IMR-90 (cell line): ENCODE results near the gene ANXA2. TPM values are rescaled to one million over a fixed set of nuclear protein-coding genes. Genes with fewer than 3 reads are reported as not detected.
A peak's percentile ranks its signal among the peaks of the same experiment; 100 is the strongest.

ENCODE experiments used
- ATAC-seq: fragments of 200-7000 bp; cut with Tn5 transposase; 2 replicates; pipeline ENCODE4 v1.9.1; 2020; ENCODE audit warnings: low read depth, mild to moderate bottlenecking, moderate library complexity
- BruUV-seq: library from RNA; stranded (reverse); fragments of 400-500 nt; replicated peaks from 2 replicates; lab custom pipeline; 2021; lab: Mats Ljungman, UMichigan
- CTCF ChIA-PET: fragments of 300-600 bp; formaldehyde crosslinking; extraction: SDS; loops from one replicate; lab custom pipeline; 2021; ENCODE audit warnings: antibody characterized with exemption; lab: Yijun Ruan, JAX
- POLR2A ChIA-PET: fragments of 300-600 bp; sonication (Branson Sonifier 250); formaldehyde crosslinking; loops from one replicate; lab custom pipeline; 2022; ENCODE audit warnings: antibody characterized with exemption; ENCODE audit not compliant: unreplicated experiment; lab: Charles Lee
- DNase-seq: peaks from one replicate; pipeline ENCODE4 v3.0.0; 2013
- H2AFZ ChIP-seq: replicated peaks from 2 replicates; pipeline ENCODE3; 2013; ENCODE audit warnings: low read length, mild to moderate bottlenecking; ENCODE audit not compliant: poor library complexity
- H2AK5ac ChIP-seq: 2 replicates; pipeline ENCODE4 v1.6.1; 2013; ENCODE audit warnings: low read depth, low read length, inconsistent platforms
- H2AK9ac ChIP-seq: replicated peaks from 2 replicates; pipeline ENCODE3; 2013; ENCODE audit warnings: mild to moderate bottlenecking, low read depth, low read length, moderate library complexity; ENCODE audit not compliant: poor library complexity
- H2BK120ac ChIP-seq: 2 replicates; pipeline ENCODE4 v1.6.1; 2013; ENCODE audit warnings: low read depth, low read length, inconsistent platforms
- H2BK15ac ChIP-seq: 3 replicates; pipeline ENCODE4 v1.6.1; 2013; ENCODE audit warnings: low read depth, low read length, inconsistent platforms
- H2BK20ac ChIP-seq: 2 replicates; pipeline ENCODE4 v1.6.1; 2013; ENCODE audit warnings: low read depth, mild to moderate bottlenecking, inconsistent platforms, low read length, moderate library complexity
- H2BK5ac ChIP-seq: 2 replicates; pipeline ENCODE4 v1.6.1; 2013; ENCODE audit warnings: mild to moderate bottlenecking, low read depth, low read length, inconsistent platforms; ENCODE audit not compliant: poor library complexity, severe bottlenecking
- H3K14ac ChIP-seq: replicated peaks from 2 replicates; pipeline ENCODE4 v1.6.1; 2013; ENCODE audit warnings: low read depth, low read length, inconsistent platforms
- H3K18ac ChIP-seq: 2 replicates; pipeline ENCODE4 v1.6.1; 2013; ENCODE audit warnings: low read depth, low read length, control low read depth
- H3K23ac ChIP-seq: 2 replicates; pipeline ENCODE4 v1.6.1; 2013; ENCODE audit warnings: low read depth, low read length, inconsistent platforms
- H3K27ac ChIP-seq: 2 replicates; pipeline ENCODE4 v1.5.1; 2013; ENCODE audit warnings: mild to moderate bottlenecking, control low read depth, low read length; ENCODE audit not compliant: insufficient read depth
- H3K27me3 ChIP-seq: 2 replicates; pipeline ENCODE4 v1.6.1; 2013; ENCODE audit warnings: low read length; ENCODE audit not compliant: control insufficient read depth, insufficient read depth
- H3K36me3 ChIP-seq: 2 replicates; pipeline ENCODE4 v1.6.1; 2013; ENCODE audit warnings: low read length, mixed read lengths; ENCODE audit not compliant: control insufficient read depth, insufficient read depth
- H3K4ac ChIP-seq: 2 replicates; pipeline ENCODE4 v1.6.1; 2013; ENCODE audit warnings: low read depth, low read length, inconsistent platforms
- H3K4me1 ChIP-seq: 2 replicates; pipeline ENCODE4 v1.6.1; 2013; ENCODE audit warnings: low read length, mixed read lengths; ENCODE audit not compliant: control insufficient read depth, insufficient read depth
- H3K4me2 ChIP-seq: 2 replicates; pipeline ENCODE4 v1.6.1; 2013; ENCODE audit warnings: low read depth, mild to moderate bottlenecking, control low read depth, low read length, moderate library complexity
- H3K4me3 ChIP-seq: 2 replicates; pipeline ENCODE4 v1.5.1; 2013; ENCODE audit warnings: low read depth, mild to moderate bottlenecking, control low read depth, low read length, moderate library complexity; ENCODE audit not compliant: insufficient read depth
- H3K56ac ChIP-seq: 2 replicates; pipeline ENCODE4 v1.6.1; 2013; ENCODE audit warnings: low read length, inconsistent platforms; ENCODE audit not compliant: insufficient read depth; ENCODE audit errors: extremely low read depth
- H3K79me1 ChIP-seq, 2 experiments: 2 replicates each; pipeline ENCODE4 v1.6.1; 2013; ENCODE audit warnings: low read length in 2 of 2, inconsistent platforms in 1 of 2, low read depth in 1 of 2
- H3K9ac ChIP-seq: 2 replicates; pipeline ENCODE4 v1.6.1; 2013; ENCODE audit warnings: low read depth, low read length, control low read depth
- H3K9me1 ChIP-seq: 2 replicates; pipeline ENCODE4 v1.6.1; 2013; ENCODE audit warnings: low read length, inconsistent platforms; ENCODE audit not compliant: insufficient read depth
- H3K9me3 ChIP-seq: 2 replicates; pipeline ENCODE4 v1.6.1; 2013; ENCODE audit warnings: low read length; ENCODE audit not compliant: control insufficient read depth, insufficient read depth
- H4K20me1 ChIP-seq: 2 replicates; pipeline ENCODE4 v1.6.1; 2013; ENCODE audit warnings: low read length, inconsistent platforms; ENCODE audit not compliant: insufficient read depth
- H4K5ac ChIP-seq: 2 replicates; pipeline ENCODE4 v1.6.1; 2013; ENCODE audit warnings: mild to moderate bottlenecking, low read depth, low read length, control low read depth
- H4K8ac ChIP-seq, 2 experiments: 2 replicates each; pipeline ENCODE4 v1.6.1; 2013; ENCODE audit warnings: low read depth in 2 of 2, low read length in 2 of 2, control low read depth in 1 of 2, inconsistent platforms in 1 of 2
- H4K91ac ChIP-seq: 2 replicates; pipeline ENCODE4 v1.6.1; 2013; ENCODE audit warnings: low read depth, low read length, inconsistent platforms; ENCODE audit not compliant: insufficient read depth
- BHLHE40 ChIP-seq: fragments of 150-350 bp; IDR thresholded peaks from 2 replicates; pipeline ENCODE4 v1.6.1; 2016; ENCODE audit warnings: mild to moderate bottlenecking, low read depth, low read length
- CEBPB ChIP-seq: IDR thresholded peaks from 2 replicates; pipeline ENCODE4 v1.6.1; 2012; ENCODE audit warnings: low read depth, low read length, improper control_type of control experiment
- CHD1 ChIP-seq: IDR thresholded peaks from 2 replicates; pipeline ENCODE4 v1.6.1; 2012; ENCODE audit warnings: low read depth, low read length, improper control_type of control experiment
- CTCF ChIP-seq: conservative IDR thresholded peaks from 2 replicates; pipeline ENCODE4 v1.5.1; 2012; ENCODE audit warnings: mild to moderate bottlenecking, low read depth, low read length, improper control_type of control experiment
- ELK1 ChIP-seq: fragments of 150-350 bp; IDR thresholded peaks from 2 replicates; pipeline ENCODE4 v1.6.1; 2016; ENCODE audit warnings: low read depth, mild to moderate bottlenecking, low read length, moderate library complexity, borderline replicate concordance
- FOS ChIP-seq: fragments of 150-350 bp; IDR thresholded peaks from 2 replicates; pipeline ENCODE4 v1.6.1; 2016; ENCODE audit warnings: low read depth, low read length
- MAFK ChIP-seq: IDR thresholded peaks from 2 replicates; pipeline ENCODE4 v1.6.1; 2012; ENCODE audit warnings: low read depth, low read length, improper control_type of control experiment
- MAZ ChIP-seq: IDR thresholded peaks from 2 replicates; pipeline ENCODE4 v1.6.1; 2012; ENCODE audit warnings: low read depth, mild to moderate bottlenecking, low read length, improper control_type of control experiment, moderate library complexity, borderline replicate concordance
- MXI1 ChIP-seq: IDR thresholded peaks from 2 replicates; pipeline ENCODE4 v1.6.1; 2012; ENCODE audit warnings: low read depth, mild to moderate bottlenecking, low read length, moderate library complexity, borderline replicate concordance
- NFE2L2 ChIP-seq: fragments of 150-350 bp; IDR thresholded peaks from 2 replicates; pipeline ENCODE4 v1.6.1; 2016; ENCODE audit warnings: low read depth, mild to moderate bottlenecking, low read length
- POLR2A ChIP-seq: IDR thresholded peaks from 2 replicates; pipeline ENCODE4 v1.6.1; 2012; ENCODE audit warnings: mild to moderate bottlenecking, low read depth, low read length
- RAD21 ChIP-seq: IDR thresholded peaks from 2 replicates; pipeline ENCODE4 v1.6.1; 2012; ENCODE audit warnings: low read length, improper control_type of control experiment
- RCOR1 ChIP-seq: IDR thresholded peaks from 2 replicates; pipeline ENCODE4 v1.6.1; 2012; ENCODE audit warnings: mild to moderate bottlenecking, low read length, improper control_type of control experiment; ENCODE audit not compliant: insufficient replicate concordance
- RFX5 ChIP-seq: IDR thresholded peaks from 2 replicates; pipeline ENCODE4 v1.8.0; 2012; ENCODE audit warnings: low read depth, mild to moderate bottlenecking, low read length, moderate library complexity
- SMC3 ChIP-seq: fragments of 150-350 bp; IDR thresholded peaks from 2 replicates; pipeline ENCODE4 v1.6.1; 2016; ENCODE audit warnings: low read depth, mild to moderate bottlenecking, antibody characterized with exemption, low read length, moderate library complexity
- USF2 ChIP-seq: fragments of 150-350 bp; IDR thresholded peaks from 2 replicates; pipeline ENCODE4 v1.6.1; 2017; ENCODE audit warnings: mild to moderate bottlenecking, antibody characterized with exemption, low read length, low read depth
- WGBS, 2 experiments: methylation state at CpG; one replicate each; pipeline versions ENCODE4 v1.1.5 to v1.1.7; 2013; ENCODE audit warnings: missing lambda C conversion rate in 2 of 2; ENCODE audit not compliant: insufficient read length in 1 of 2; ENCODE audit errors: extremely low coverage in 2 of 2; 5-methylcytosine and 5-hydroxymethylcytosine counted together
- dilution Hi-C: fragments of 300-500 bp; cut with HindIII; formaldehyde crosslinking; loops from one replicate; pipeline ENCODE4 v1.14.3; 2018; ENCODE audit warnings: low sequenced_read_pairs; ENCODE audit not compliant: unreplicated experiment
- in situ Hi-C: fragments of 300-500 bp; cut with MboI; formaldehyde crosslinking; loops from 3 replicates; pipeline ENCODE4 v1.14.3; 2019; ENCODE audit warnings: low sequenced_read_pairs, inconsistent platforms, mixed read lengths
- intact Hi-C: fragments of 100-400 bp; cut with micrococcal nuclease; formaldehyde crosslinking; loops from 2 replicates; pipeline ENCODE4 v1.10.0; 2022
- polyA plus RNA-seq, 3 experiments: library from polyadenylated mRNA; depleted of rRNA; stranded (reverse); fragments of >200 nt; gene quantifications; 2 replicates each; pipeline ENCODE4 v1.2.3, GENCODE V29; 2012; ENCODE audit warnings: low replicate concordance in 1 of 3
- total RNA-seq: library from RNA; depleted of rRNA; stranded (reverse); fragments of >200 nt; gene quantifications from 2 replicates; pipeline ENCODE4 v1.2.3, GENCODE V29; 2012

The ANXA2 gene
- total and polyA plus RNA-seq, 2 of the 4 experiments (the other 2 are of a cell fraction), result 7,454 to 8,412 TPM

DNA sequence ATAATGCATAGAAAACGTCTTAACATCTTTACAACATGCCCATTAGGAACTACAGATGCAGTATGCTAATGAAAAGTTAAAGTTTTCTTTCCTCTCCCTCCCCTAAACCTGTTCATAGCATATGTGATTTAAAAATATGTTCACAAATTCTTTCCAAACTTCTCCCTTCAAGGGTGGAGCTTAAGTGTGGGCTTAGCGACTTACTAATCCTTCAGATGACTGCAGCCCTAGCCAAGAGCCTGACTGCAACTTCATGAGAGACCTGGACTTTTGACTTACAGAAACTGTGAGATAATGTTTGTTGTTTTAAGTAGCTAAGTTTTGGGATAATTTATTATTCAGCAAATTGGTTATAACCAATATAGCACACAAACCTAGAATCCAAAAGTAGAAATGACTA lies 22.0 kb upstream of the ANXA2 start:
- DNase-seq (peak; percentile 51), ATAC-seq (no peak)
- Histone ChIP-seq H3K4me2 (no peak overlapping the region), H3K9ac (no peak overlapping the region), H3K79me1 (peaks cover 0 to 20% of the 10 kb centered on the region in 2 experiments; a peak in 3 of 4 replicates), H3K4me1 (peaks cover 5% of the 10 kb centered on the region), H3K23ac (no peak overlapping the region), H3K36me3 (no peaks in the 10 kb centered on the region), H4K5ac (no peak overlapping the region), H3K14ac (no peak overlapping the region), H4K91ac (no peak overlapping the region), H2AFZ (no peak overlapping the region), H3K18ac (no peak overlapping the region), H4K20me1 (no peaks in the 10 kb centered on the region), H3K56ac (no peak overlapping the region), H3K4me3 (no peak overlapping the region), H3K27ac (no peak overlapping the region), H3K27me3 (no peaks in the 10 kb centered on the region), H3K4ac (no peak overlapping the region), H3K9me1 (peaks cover 3% of the 10 kb centered on the region), H3K9me3 (no peaks in the 10 kb centered on the region), H2BK15ac (no peak overlapping the region), H4K8ac (no peak overlapping the region), H2BK5ac (no peak overlapping the region), H2AK5ac (no peak overlapping the region; the same call in 1 of the 2 replicates), H2AK9ac (no peak overlapping the region), H2BK120ac (no peak overlapping the region), H2BK20ac (no peak overlapping the region)
- dilution Hi-C loops (no loop called here), intact Hi-C loops (no loop called here), in situ Hi-C loops (no loop called here)
- ChIA-PET POLR2A (no interaction called here), CTCF (interaction anchor here (0.7 to 1.2 kb wide), 2 partner anchors 14 to 59 kb away, joined by 3 read pairs; no protein-coding TSS in a partner anchor)
- WGBS, 2 experiments, result no CpG with 5 or more reads among the region's 2 CpGs
- BruUV-seq, result no TSS peak
- TF ChIP-seq RAD21 (no peak), CHD1 (no peak), MAFK (no peak), RCOR1 (no peak), POLR2A (no peak), CEBPB (no peak), BHLHE40 (no peak), RFX5 (no peak), NFE2L2 (no peak), ELK1 (no peak), USF2 (no peak), MAZ (no peak), SMC3 (no peak), CTCF (no peak), FOS (no peak), MXI1 (no peak)
